ENCODE data around the gene DCXR. TPM values are rescaled to one million over a fixed set of nuclear protein-coding genes. Genes with fewer than 3 reads are reported as not detected.

The DCXR gene
- total and polyA plus RNA-seq, 2 of the 13 experiments (the other 11 are each of a cell fraction or from before 2014, with no cell fraction given) = 287 to 311 TPM

DNA sequence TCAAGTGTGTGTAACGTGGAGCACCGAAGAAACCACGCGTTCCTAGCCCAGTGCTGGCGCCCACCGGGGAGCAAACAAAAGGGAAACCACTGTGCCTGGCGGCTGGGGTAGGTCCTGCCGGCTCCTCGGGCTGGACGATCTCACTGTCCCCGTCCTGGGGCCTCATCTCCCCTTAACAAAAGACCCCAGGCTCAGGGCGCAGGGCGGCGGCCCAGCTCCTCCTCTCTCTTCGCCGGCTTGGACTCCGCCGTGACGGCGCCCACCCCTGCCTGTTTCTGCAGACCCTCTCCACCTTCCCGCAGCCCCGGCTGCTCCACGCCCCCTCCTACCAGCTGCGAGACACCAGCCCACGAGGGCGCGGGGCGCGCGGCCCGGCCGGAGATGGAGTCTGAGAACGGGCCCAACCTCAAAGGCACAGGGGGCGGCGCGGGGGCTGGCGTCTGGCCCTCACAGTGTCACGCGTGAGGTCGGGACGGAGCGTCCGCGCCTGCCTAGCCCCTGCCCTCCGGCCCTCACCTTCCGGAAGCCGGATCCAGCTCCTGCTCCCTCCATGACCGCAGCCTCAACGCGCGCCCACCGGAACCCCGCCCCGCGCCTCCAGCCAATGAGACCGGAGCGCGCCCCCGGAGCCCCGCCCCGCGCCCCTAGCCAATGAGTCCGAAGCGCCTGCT is 15.1 kb downstream of the DCXR start, which contains the start of gene CENPX:
TSS of gene CENPX (minus strand) at position 569 of the 671 bp plus-strand sequence. CDS start at position 552, 17 bp downstream.
- FAIRE-seq = no peak
- Histone ChIP-seq H3K4me2 (ENCODE audit: low read depth, low read length) (peak within 1 kb of the TSS; percentile 95), H4K20me1 (ENCODE audit: insufficient read depth, low read length) (no peaks in the 10 kb centered on the region; the same call in 1 of the 2 replicates), H3K27me3 (ENCODE audit: control insufficient read depth in 1 of 2, insufficient read depth in 2 of 2, low read length in 2 of 2) (no peaks in the 10 kb centered on the region; a peak in 1 of 5 replicates), H3K9me3 (ENCODE audit: low read length) (no peaks in the 10 kb centered on the region), H3K9ac (ENCODE audit: insufficient read depth, low read depth, low read length) (peak within 1 kb of the TSS; percentile 95), H2AFZ (ENCODE audit: low read length) (no peak within 1 kb of the TSS), H3K36me3 (replicated peaks in 1 of 2; ENCODE audit: control insufficient read depth in 1 of 2, insufficient read depth in 2 of 2, low read length in 2 of 2) (peaks cover 1 to 3% of the 10 kb centered on the region in 2 experiments; a peak in 2 of 5 replicates), H3K27ac (ENCODE audit: extremely low read length, insufficient read depth, low read length) (peak within 1 kb of the TSS; percentile 78), H3K79me2 (ENCODE audit: insufficient read depth, low read length) (peaks cover 41% of the 10 kb centered on the region), H3K4me1 (ENCODE audit: insufficient read depth, low read length) (peaks cover 73% of the 10 kb centered on the region), H3K4me3 (replicated peaks in 1 of 3; ENCODE audit: insufficient read depth in 1 of 3, low read depth in 2 of 3, low read length in 3 of 3) (peak within 1 kb of the TSS; percentile 80 to 90 (median 90))
- BruUV-seq (replicated peaks) = TSS peak; percentile 82
- ChIA-PET CTCF (ENCODE audit: low intra/inter-chr PET ratio, low total read pairs) (interaction anchor here (0.9 to 6.8 kb wide), 4 partner anchors 22 to 131 kb away, joined by 3 to 181 read pairs (median 4); partner anchors contain the start of genes ALYREF, ANAPC11 and NOTUM), POLR2A (interaction anchor here (0.6 to 14.1 kb wide), 40 partner anchors 9 to 320 kb away, joined by 3 to 470 read pairs (median 6); partner anchors contain the start of genes ARHGDIA, DCXR, FASN and MAFG)
- intact Hi-C loops (cut with micrococcal nuclease; ENCODE audit: unreplicated experiment) = loop anchor here (5.0 kb wide), 2 partner anchors 130 to 155 kb away; no protein-coding TSS in a partner anchor
- no peak for DNase-seq (ENCODE audit: low spot score)
- WGBS (ENCODE audit: low lambda C conversion rate) = 2% methylated on average over 16 of the region's 64 CpGs
- in situ Hi-C loops (cut with HindIII; ENCODE audit: extremely low pct_ligation_motif_present, low pct_unique_long_range_greater_than_20kb) = loop anchor here (5.0 kb wide), 1 partner anchor 65 kb away; no protein-coding TSS in a partner anchor
- ATAC-seq = peak; percentile 67
- TF ChIP-seq FUBP1 (CRISPR knock-in tag; IDR thresholded peaks at IDR 0.05; ENCODE audit: borderline replicate concordance) = no peak
- no peak; the same call in 1 of the 2 replicates for TF ChIP-seq MEF2D (CRISPR knock-in tag; IDR thresholded peaks at IDR 0.05)
- TF ChIP-seq PRDM15 (CRISPR knock-in tag; IDR thresholded peaks at IDR 0.05) = peak; percentile 81
- TF ChIP-seq ZBTB3 (CRISPR knock-in tag; IDR thresholded peaks at IDR 0.05; ENCODE audit: borderline replicate concordance, low read depth) = 0 out of 2 replicates have a peak, but pooled peaks have one; percentile 56
- TF ChIP-seq DNMT1 (CRISPR knock-in tag; IDR thresholded peaks at IDR 0.05) = 0 out of 2 replicates have a peak, but pooled peaks have one; percentile 58
- TF ChIP-seq, protein P1, sequence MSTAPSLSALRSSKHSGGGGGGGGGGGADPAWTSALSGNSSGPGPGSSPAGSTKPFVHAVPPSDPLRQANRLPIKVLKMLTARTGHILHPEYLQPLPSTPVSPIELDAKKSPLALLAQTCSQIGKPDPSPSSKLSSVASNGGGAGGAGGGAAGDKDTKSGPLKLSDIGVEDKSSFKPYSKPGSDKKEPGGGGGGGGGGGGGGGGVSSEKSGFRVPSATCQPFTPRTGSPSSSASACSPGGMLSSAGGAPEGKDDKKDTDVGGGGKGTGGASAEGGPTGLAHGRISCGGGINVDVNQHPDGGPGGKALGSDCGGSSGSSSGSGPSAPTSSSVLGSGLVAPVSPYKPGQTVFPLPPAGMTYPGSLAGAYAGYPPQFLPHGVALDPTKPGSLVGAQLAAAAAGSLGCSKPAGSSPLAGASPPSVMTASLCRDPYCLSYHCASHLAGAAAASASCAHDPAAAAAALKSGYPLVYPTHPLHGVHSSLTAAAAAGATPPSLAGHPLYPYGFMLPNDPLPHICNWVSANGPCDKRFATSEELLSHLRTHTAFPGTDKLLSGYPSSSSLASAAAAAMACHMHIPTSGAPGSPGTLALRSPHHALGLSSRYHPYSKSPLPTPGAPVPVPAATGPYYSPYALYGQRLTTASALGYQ (CRISPR knock-in tag; IDR thresholded peaks at IDR 0.05) = peak; percentile 54; the same call in 1 of the 2 replicates
- TF ChIP-seq, protein P2, sequence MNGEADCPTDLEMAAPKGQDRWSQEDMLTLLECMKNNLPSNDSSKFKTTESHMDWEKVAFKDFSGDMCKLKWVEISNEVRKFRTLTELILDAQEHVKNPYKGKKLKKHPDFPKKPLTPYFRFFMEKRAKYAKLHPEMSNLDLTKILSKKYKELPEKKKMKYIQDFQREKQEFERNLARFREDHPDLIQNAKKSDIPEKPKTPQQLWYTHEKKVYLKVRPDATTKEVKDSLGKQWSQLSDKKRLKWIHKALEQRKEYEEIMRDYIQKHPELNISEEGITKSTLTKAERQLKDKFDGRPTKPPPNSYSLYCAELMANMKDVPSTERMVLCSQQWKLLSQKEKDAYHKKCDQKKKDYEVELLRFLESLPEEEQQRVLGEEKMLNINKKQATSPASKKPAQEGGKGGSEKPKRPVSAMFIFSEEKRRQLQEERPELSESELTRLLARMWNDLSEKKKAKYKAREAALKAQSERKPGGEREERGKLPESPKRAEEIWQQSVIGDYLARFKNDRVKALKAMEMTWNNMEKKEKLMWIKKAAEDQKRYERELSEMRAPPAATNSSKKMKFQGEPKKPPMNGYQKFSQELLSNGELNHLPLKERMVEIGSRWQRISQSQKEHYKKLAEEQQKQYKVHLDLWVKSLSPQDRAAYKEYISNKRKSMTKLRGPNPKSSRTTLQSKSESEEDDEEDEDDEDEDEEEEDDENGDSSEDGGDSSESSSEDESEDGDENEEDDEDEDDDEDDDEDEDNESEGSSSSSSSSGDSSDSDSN (CRISPR knock-in tag; IDR thresholded peaks at IDR 0.05) = peak; percentile 78
- TF ChIP-seq ZNF652 (CRISPR knock-in tag; IDR thresholded peaks at IDR 0.05; ENCODE audit: borderline replicate concordance, low read depth) = no peak
- 0 out of 2 replicates have a peak, but pooled peaks have one; percentile 23 for TF ChIP-seq ZNF557 (CRISPR knock-in tag; IDR thresholded peaks at IDR 0.05)
- TF ChIP-seq RXRA (CRISPR knock-in tag; IDR thresholded peaks at IDR 0.05) = peak; percentile 64; the same call in 1 of the 2 replicates
